A673 (cell line): ENCODE measurements around the gene ASB15.

ENCODE experiments used
- CTCF ChIP-seq: fragments of 300-800, 200-600 bp; sonication (generic); conservative IDR thresholded peaks from 2 replicates; pipeline ENCODE4 v1.5.1; 2017; ENCODE audit warnings: low read depth, mild to moderate bottlenecking, antibody characterized with exemption, low read length, moderate library complexity, mixed read lengths
- EZH2 ChIP-seq: fragments of 200-600 bp; sonication (generic); IDR thresholded peaks from 2 replicates; pipeline ENCODE4 v1.6.1; 2017; ENCODE audit warnings: borderline replicate concordance, low read depth, mild to moderate bottlenecking, mixed read lengths, antibody characterized with exemption, low read length; ENCODE audit not compliant: poor library complexity, severe bottlenecking

- TF ChIP-seq CTCF (no peak), EZH2 (no peak)
Observed at GRCh38 chr7:123681561-123681960, 79.9 kb downstream of the ASB15 start.
